K562 (cell line): ENCODE data around the gene ALKBH7.

Experiments used
- POLR2AphosphoS2 ChIP-seq: IDR thresholded peaks from 2 replicates; pipeline ENCODE4 v1.6.1; 2012; ENCODE audit warnings: low read length, improper control_type of control experiment
- RFX5 ChIP-seq: IDR thresholded peaks from 2 replicates; pipeline ENCODE4 v1.6.1; 2011; ENCODE audit warnings: low read depth, mild to moderate bottlenecking, improper control_type of control experiment, low read length
- ZNF24 ChIP-seq: fragments of 450-650 bp; IDR thresholded peaks from 2 replicates; pipeline ENCODE4 v1.6.1; 2016

DNA sequence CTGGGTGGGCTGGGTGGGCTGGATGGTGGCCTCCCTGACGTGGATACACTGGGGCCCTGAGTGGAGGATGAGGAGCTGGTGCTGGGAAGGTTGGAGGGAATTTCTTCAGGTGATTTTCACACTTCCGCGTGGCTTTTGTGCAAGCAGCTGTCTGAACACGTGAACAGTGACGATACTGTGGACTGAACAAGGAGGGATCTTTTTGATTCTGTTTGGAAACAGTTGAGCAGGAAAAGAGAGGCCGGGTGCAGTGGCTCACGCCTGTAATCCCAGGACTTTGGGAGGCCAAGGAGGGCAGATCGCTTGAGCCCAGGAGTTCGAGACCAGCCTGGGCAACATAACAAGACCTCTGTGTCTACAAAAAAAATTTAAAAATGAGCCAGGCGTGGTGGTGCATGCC lies 29.5 kb downstream of the ALKBH7 start:
- TF ChIP-seq RFX5 (no peak), POLR2AphosphoS2 (no peak), ZNF24 (no peak)
